ENCODE results near the gene CDC45. TPM values are rescaled to one million over a fixed set of nuclear protein-coding genes. Genes with fewer than 3 reads are reported as not detected.

The CDC45 gene
- total RNA-seq (1 to 10 TPM in 5 of 9 donors, under 1 TPM in 3, not detected in 1; 0.87 to 7.7 (median 1.2) TPM), polyA plus RNA-seq (1 to 10 TPM in 2 of 3 donors, under 1 TPM in 1; 0.88 to 2.2 (median 2.0) TPM)
- long read RNA-seq, donor 1, partial matches to known transcripts, result 0 of 2 reads
- long read RNA-seq, donor 1, other reads (novel, unspliced or antisense), result 0 of 2 reads
- long read RNA-seq, donor 2, result 0 reads
- long read RNA-seq, donor 3, partial matches to known transcripts, result 0 of 3 reads
- long read RNA-seq, donor 3, other reads (novel, unspliced or antisense), result 0 of 3 reads
- long read RNA-seq, donor 4, result 0 reads
- long read RNA-seq, donor 5, partial matches to known transcripts, result 0 of 1 reads
- long read RNA-seq, donor 5, other reads (novel, unspliced or antisense), result 1 of 1 reads
- long read RNA-seq, donor 6, result 0 reads
- long read RNA-seq, donor 7, partial matches to known transcripts, result 0 of 3 reads
- long read RNA-seq, donor 7, other reads (novel, unspliced or antisense), result 0 of 3 reads
- long read RNA-seq, donor 8, partial matches to known transcripts, result 0 of 4 reads
- long read RNA-seq, donor 8, other reads (novel, unspliced or antisense), result 0 of 4 reads
- long read RNA-seq, donor 9, partial matches to known transcripts, result 0 of 1 reads
- long read RNA-seq, donor 9, other reads (novel, unspliced or antisense), result 0 of 1 reads
- long read RNA-seq, donor 10, partial matches to known transcripts, result 0 of 1 reads
- long read RNA-seq, donor 10, other reads (novel, unspliced or antisense), result 0 of 1 reads

- Histone ChIP-seq H3K36me3 (replicated peaks in 1 of 2) (peaks cover 0 to 9% of the 10 kb centered on the region in 2 donors), H3K9me3 (replicated peaks in 1 of 3) (no peaks in the 10 kb centered on the region), H3K4me3 (peak within 1 kb of the TSS; percentile 10 to 91 (median 75)), H3K27ac (peak within 1 kb of the TSS; percentile 94 to 100 (median 98)), H3K27me3 (no peaks in the 10 kb centered on the region), H3K4me1 (replicated peaks in 1 of 2) (peaks cover 15 to 21% of the 10 kb centered on the region in 2 donors)
- peak; percentile 95 to 99 (median 97) for DNase-seq
- TF ChIP-seq POLR2A (IDR thresholded peaks at IDR 0.05) (no peak), CTCF (IDR thresholded peaks at IDR 0.05) (no peak)
- whole genome bisulfite sequencing, 4 donors, result 0 to 1% (median 0%) methylated on average over 19 to 50 of the region's 50 CpGs
- intact Hi-C loops (cut with DNase I), result loop anchor here (10.0 kb wide), 2 partner anchors 145 to 185 kb away; partner anchors contain the start of gene CLTCL1 (in 1 of the 2)
These were observed at the start of gene CDC45 for GRCh38 chr22:19479355-19480172. Gene CDC45, plus strand, starts transcription at chr22:19479920. Its CDS starts 49 bp downstream, at chr22:19479969.

GRCh38 chr22:19429950-19430889 lies 49.5 kb upstream of the CDC45 start:
- H3K4me1 ChIP-seq (replicated peaks in 1 of 2), result peaks cover 28 to 37% of the 10 kb centered on the region in 2 donors
- H3K9me3 ChIP-seq (replicated peaks in 1 of 3), result no peaks in the 10 kb centered on the region
- intact Hi-C loops (cut with DNase I), result no loop called here
- H3K27ac ChIP-seq, result peak overlapping the region in 4 of 5 donors; percentile 48 to 98 (median 78)
- peaks cover 0 to 8% of the 10 kb centered on the region in 2 donors for H3K36me3 ChIP-seq (replicated peaks in 1 of 2)
- no peaks in the 10 kb centered on the region for H3K27me3 ChIP-seq
- 8 to 11% (median 9%) methylated on average over 8 to 12 of the region's 12 CpGs for WGBS, 4 donors
- TF ChIP-seq CTCF (IDR thresholded peaks at IDR 0.05), result no peak
- TF ChIP-seq POLR2A (IDR thresholded peaks at IDR 0.05), result peak in 1 of 2 donors; percentile 46
- peak overlapping the region in 3 of 4 donors; percentile 38 to 81 (median 61) for H3K4me3 ChIP-seq
- peak; percentile 38 to 78 (median 63) for DNase-seq

- Histone ChIP-seq H3K9me3 (replicated peaks in 1 of 3) (no peaks in the 10 kb centered on the region), H3K27me3 (no peaks in the 10 kb centered on the region), H3K4me3 (peak overlapping the region; percentile 8 to 81 (median 50)), H3K36me3 (replicated peaks in 1 of 2) (peaks cover 0 to 16% of the 10 kb centered on the region in 2 donors), H3K27ac (peak overlapping the region in 4 of 5 donors; percentile 48 to 98 (median 78)), H3K4me1 (replicated peaks in 1 of 2) (peaks cover 26 to 37% of the 10 kb centered on the region in 2 donors)
- DNase-seq, result peak; percentile 38 to 64 (median 48)
- intact Hi-C loops (cut with DNase I), result no loop called here
- WGBS, 4 donors, result 0% methylated on average over 6 to 53 of the region's 53 CpGs
- TF ChIP-seq POLR2A (IDR thresholded peaks at IDR 0.05), result no peak
- TF ChIP-seq CTCF (IDR thresholded peaks at IDR 0.05), result peak in 2 of 6 experiments; percentile 9 to 24
These were observed 48.7 kb upstream of the CDC45 start for GRCh38 chr22:19430890-19431541.

Measured in adrenal gland (tissue), 19 donors.